ENCODE results near the gene SLC29A3. TPM values are rescaled to one million over a fixed set of nuclear protein-coding genes. Genes with fewer than 3 reads are reported as not detected.

The SLC29A3 gene
- polyA plus RNA-seq, 3 donors, result 9.7 to 28.4 (median 16.6) TPM

- intact Hi-C loops (cut with micrococcal nuclease), result loop anchor here in 1 of 2 donors (5.0 kb wide), 1 partner anchor 359 kb away; no protein-coding TSS in a partner anchor
- Histone ChIP-seq H3K4me2 (replicated peaks; ENCODE audit: extremely low read depth, low read length, poor library complexity, severe bottlenecking) (no peak overlapping the region), H3K79me2 (ENCODE audit: insufficient read depth, low read length) (no peaks in the 10 kb centered on the region), H3K4me1 (ENCODE audit: control insufficient read depth in 1 of 2, insufficient read depth in 2 of 2, low read length in 2 of 2) (peaks cover under 1 to 2% of the 10 kb centered on the region in 2 donors), H3K9ac (ENCODE audit: insufficient read depth, low read length, poor library complexity, severe bottlenecking) (no peak overlapping the region), H3K27ac (ENCODE audit: low read depth in 1 of 2, low read length in 2 of 2) (no peak overlapping the region), H3K4me3 (replicated peaks in 1 of 3; ENCODE audit: low read depth in 2 of 3, low read length in 3 of 3) (no peak overlapping the region), H4K20me1 (ENCODE audit: insufficient read depth, low read length) (no peaks in the 10 kb centered on the region), H2AFZ (ENCODE audit: insufficient read depth, low read depth, low read length, poor library complexity, severe bottlenecking) (no peak overlapping the region), H3K27me3 (ENCODE audit: control insufficient read depth in 2 of 2, insufficient read depth in 2 of 2, low read length in 2 of 2) (no peaks in the 10 kb centered on the region), H3K36me3 (replicated peaks in 1 of 2; ENCODE audit: control insufficient read depth in 1 of 2, insufficient read depth in 2 of 2, low read length in 2 of 2) (no peaks in the 10 kb centered on the region), H3K9me3 (replicated peaks in 1 of 2; ENCODE audit: control insufficient read depth in 1 of 2, insufficient read depth in 1 of 2, low read length in 2 of 2) (no peaks in the 10 kb centered on the region)
- no peaks in the 10 kb centered on the region for H3K36me3 Mint-ChIP-seq
- 73% methylated on average over 3 of the region's 4 CpGs for WGBS (ENCODE audit: insufficient coverage)
- DNase-seq, result no peak
- H3K4me3 Mint-ChIP-seq, result no peak overlapping the region
- no peaks in the 10 kb centered on the region for H3K9me3 Mint-ChIP-seq
- H3K27ac Mint-ChIP-seq, result no peak overlapping the region
- peaks cover 14% of the 10 kb centered on the region for H3K4me1 Mint-ChIP-seq
- TF ChIP-seq, protein P1, sequence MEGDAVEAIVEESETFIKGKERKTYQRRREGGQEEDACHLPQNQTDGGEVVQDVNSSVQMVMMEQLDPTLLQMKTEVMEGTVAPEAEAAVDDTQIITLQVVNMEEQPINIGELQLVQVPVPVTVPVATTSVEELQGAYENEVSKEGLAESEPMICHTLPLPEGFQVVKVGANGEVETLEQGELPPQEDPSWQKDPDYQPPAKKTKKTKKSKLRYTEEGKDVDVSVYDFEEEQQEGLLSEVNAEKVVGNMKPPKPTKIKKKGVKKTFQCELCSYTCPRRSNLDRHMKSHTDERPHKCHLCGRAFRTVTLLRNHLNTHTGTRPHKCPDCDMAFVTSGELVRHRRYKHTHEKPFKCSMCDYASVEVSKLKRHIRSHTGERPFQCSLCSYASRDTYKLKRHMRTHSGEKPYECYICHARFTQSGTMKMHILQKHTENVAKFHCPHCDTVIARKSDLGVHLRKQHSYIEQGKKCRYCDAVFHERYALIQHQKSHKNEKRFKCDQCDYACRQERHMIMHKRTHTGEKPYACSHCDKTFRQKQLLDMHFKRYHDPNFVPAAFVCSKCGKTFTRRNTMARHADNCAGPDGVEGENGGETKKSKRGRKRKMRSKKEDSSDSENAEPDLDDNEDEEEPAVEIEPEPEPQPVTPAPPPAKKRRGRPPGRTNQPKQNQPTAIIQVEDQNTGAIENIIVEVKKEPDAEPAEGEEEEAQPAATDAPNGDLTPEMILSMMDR (IDR thresholded peaks at IDR 0.05), result no peak
- peaks cover 0 to 8% (median 0%) of the 10 kb centered on the region in 3 donors for H3K27me3 Mint-ChIP-seq (ENCODE audit: low read depth in 3 of 3)
These were observed 33.1 kb upstream of the SLC29A3 start for GRCh38 chr10:71285986-71286385.

DNA sequence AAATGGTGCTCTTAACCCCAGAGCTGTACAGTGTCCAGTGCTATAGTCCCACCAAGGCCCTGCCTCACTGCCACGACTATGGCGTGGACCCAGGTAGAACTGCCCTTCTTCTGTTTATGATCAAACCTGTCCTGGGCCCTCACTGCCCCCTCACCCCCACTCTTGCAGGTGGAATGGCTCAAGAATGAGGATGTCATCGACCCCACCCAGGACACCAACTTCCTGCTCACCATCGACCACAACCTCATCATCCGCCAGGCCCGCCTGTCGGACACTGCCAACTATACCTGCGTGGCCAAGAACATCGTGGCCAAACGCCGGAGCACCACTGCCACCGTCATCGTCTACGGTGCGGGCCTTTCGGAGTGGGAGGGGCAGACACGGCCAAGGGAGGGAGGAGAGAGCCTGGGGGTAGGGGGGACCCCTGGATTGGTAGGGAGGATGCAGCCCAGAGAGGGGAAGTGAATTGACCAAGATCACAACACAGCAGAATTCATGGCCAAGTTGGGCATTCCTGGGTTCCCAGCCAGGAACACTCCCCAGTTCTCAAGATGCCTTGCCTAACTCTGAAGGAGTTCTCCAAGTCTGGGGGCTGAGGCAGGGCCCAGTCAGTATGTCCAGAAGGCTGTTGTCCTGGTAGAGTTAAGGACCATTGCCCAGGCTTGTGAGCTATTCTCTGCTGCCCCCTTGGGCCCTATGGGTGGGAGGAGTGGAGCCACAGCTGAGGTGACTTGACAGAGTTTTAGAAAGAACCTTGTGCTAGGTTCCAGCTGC, 32.4 kb upstream of the SLC29A3 start:
- no peaks in the 10 kb centered on the region for H3K36me3 ChIP-seq (replicated peaks in 1 of 2; ENCODE audit: control insufficient read depth in 1 of 2, insufficient read depth in 2 of 2, low read length in 2 of 2)
- no peak for DNase-seq
- 72% methylated on average over 17 of the region's 17 CpGs for WGBS (ENCODE audit: insufficient coverage)
- no peak overlapping the region for H3K4me3 ChIP-seq (replicated peaks in 1 of 3; ENCODE audit: low read depth in 2 of 3, low read length in 3 of 3)
- H4K20me1 ChIP-seq (ENCODE audit: insufficient read depth, low read length), result no peaks in the 10 kb centered on the region
- no peak overlapping the region for H3K9ac ChIP-seq (ENCODE audit: insufficient read depth, low read length, poor library complexity, severe bottlenecking)
- H3K27ac Mint-ChIP-seq, result peak overlapping the region in 1 of 7 donors; percentile 3
- H3K27me3 ChIP-seq (ENCODE audit: control insufficient read depth in 2 of 2, insufficient read depth in 2 of 2, low read length in 2 of 2), result no peaks in the 10 kb centered on the region
- peaks cover 0 to 2% of the 10 kb centered on the region in 2 donors for H3K4me1 ChIP-seq (ENCODE audit: control insufficient read depth in 1 of 2, insufficient read depth in 2 of 2, low read length in 2 of 2)
- H3K4me1 Mint-ChIP-seq, result peaks cover 13% of the 10 kb centered on the region
- no peaks in the 10 kb centered on the region for H3K9me3 Mint-ChIP-seq
- peaks cover 0 to 8% (median 0%) of the 10 kb centered on the region in 3 donors for H3K27me3 Mint-ChIP-seq (ENCODE audit: low read depth in 3 of 3)
- H3K27ac ChIP-seq (ENCODE audit: low read depth in 1 of 2, low read length in 2 of 2), result no peak overlapping the region
- H3K4me3 Mint-ChIP-seq, result no peak overlapping the region
- no peaks in the 10 kb centered on the region for H3K36me3 Mint-ChIP-seq
- no peaks in the 10 kb centered on the region for H3K79me2 ChIP-seq (ENCODE audit: insufficient read depth, low read length)
- H3K4me2 ChIP-seq (replicated peaks; ENCODE audit: extremely low read depth, low read length, poor library complexity, severe bottlenecking), result no peak overlapping the region
- no peak overlapping the region for H2AFZ ChIP-seq (ENCODE audit: insufficient read depth, low read depth, low read length, poor library complexity, severe bottlenecking)
- TF ChIP-seq, protein P1 (IDR thresholded peaks at IDR 0.05), result no peak
- H3K9me3 ChIP-seq (replicated peaks in 1 of 2; ENCODE audit: control insufficient read depth in 1 of 2, insufficient read depth in 1 of 2, low read length in 2 of 2), result no peaks in the 10 kb centered on the region
- intact Hi-C loops (cut with micrococcal nuclease), result loop anchor here in 1 of 2 donors (5.0 kb wide), 1 partner anchor 359 kb away; no protein-coding TSS in a partner anchor

Data from CD14-positive monocyte (primary cell).